ENCODE measurements around the gene C1QTNF9.

C1QTNF9 gene

GRCh38 chr13:24293746-24294145 lies 15.6 kb upstream of the C1QTNF9 start:
- no peak for DNase-seq (ENCODE audit: low read depth, low spot score)
- Histone ChIP-seq H3K36me3 (ENCODE audit: insufficient read depth, insufficient read length, low read length) (peaks cover 78% of the 10 kb centered on the region), H3K27me3 (ENCODE audit: insufficient read depth, insufficient read length) (no peaks in the 10 kb centered on the region), H3K4me1 (ENCODE audit: insufficient read depth, insufficient read length) (no peaks in the 10 kb centered on the region), H3K9me3 (ENCODE audit: insufficient read depth, low read length) (no peaks in the 10 kb centered on the region), H3K9ac (ENCODE audit: insufficient read length, low read depth) (no peak overlapping the region), H3K4me3 (ENCODE audit: insufficient read length, low read depth) (no peak overlapping the region)
- no peak for TF ChIP-seq YY1 (IDR thresholded peaks at IDR 0.05; ENCODE audit: insufficient read depth, insufficient read length)
- TF ChIP-seq ZNF274 (IDR thresholded peaks at IDR 0.05; ENCODE audit: low read depth, low read length), result no peak
- TF ChIP-seq SUZ12 (IDR thresholded peaks at IDR 0.05; ENCODE audit: extremely low read depth, insufficient read depth, insufficient read length), result no peak

GRCh38 chr13:24299488-24300114 lies 9.8 kb upstream of the C1QTNF9 start:
- no peaks in the 10 kb centered on the region for H3K27me3 ChIP-seq (ENCODE audit: insufficient read depth, insufficient read length)
- no peak overlapping the region for H3K9ac ChIP-seq (ENCODE audit: insufficient read length, low read depth)
- no peak for TF ChIP-seq SUZ12 (IDR thresholded peaks at IDR 0.05; ENCODE audit: extremely low read depth, insufficient read depth, insufficient read length)
- TF ChIP-seq YY1 (IDR thresholded peaks at IDR 0.05; ENCODE audit: insufficient read depth, insufficient read length), result no peak
- no peak for TF ChIP-seq ZNF274 (IDR thresholded peaks at IDR 0.05; ENCODE audit: low read depth, low read length)
- DNase-seq (ENCODE audit: low read depth, low spot score), result no peak
- no peaks in the 10 kb centered on the region for H3K4me1 ChIP-seq (ENCODE audit: insufficient read depth, insufficient read length)
- no peak overlapping the region for H3K4me3 ChIP-seq (ENCODE audit: insufficient read length, low read depth)
- peaks cover 77% of the 10 kb centered on the region for H3K36me3 ChIP-seq (ENCODE audit: insufficient read depth, insufficient read length, low read length)
- no peaks in the 10 kb centered on the region for H3K9me3 ChIP-seq (ENCODE audit: insufficient read depth, low read length)

- no peak for DNase-seq (ENCODE audit: low read depth, low spot score)
- no peaks in the 10 kb centered on the region for H3K27me3 ChIP-seq (ENCODE audit: insufficient read depth, insufficient read length)
- no peaks in the 10 kb centered on the region for H3K9me3 ChIP-seq (ENCODE audit: insufficient read depth, low read length)
- peaks cover 66% of the 10 kb centered on the region for H3K36me3 ChIP-seq (ENCODE audit: insufficient read depth, insufficient read length, low read length)
- no peak overlapping the region for H3K9ac ChIP-seq (ENCODE audit: insufficient read length, low read depth)
- no peaks in the 10 kb centered on the region for H3K4me1 ChIP-seq (ENCODE audit: insufficient read depth, insufficient read length)
- TF ChIP-seq ZNF274 (IDR thresholded peaks at IDR 0.05; ENCODE audit: low read depth, low read length) (no peak), YY1 (IDR thresholded peaks at IDR 0.05; ENCODE audit: insufficient read depth, insufficient read length) (no peak), SUZ12 (IDR thresholded peaks at IDR 0.05; ENCODE audit: extremely low read depth, insufficient read depth, insufficient read length) (no peak)
- H3K4me3 ChIP-seq (ENCODE audit: insufficient read length, low read depth), result no peak overlapping the region
Observed at GRCh38 chr13:24301434-24301833, 7.9 kb upstream of the C1QTNF9 start.

- Histone ChIP-seq H3K36me3 (ENCODE audit: insufficient read depth, insufficient read length, low read length) (peaks cover 64% of the 10 kb centered on the region), H3K4me3 (ENCODE audit: insufficient read length, low read depth) (no peak overlapping the region), H3K9me3 (ENCODE audit: insufficient read depth, low read length) (no peaks in the 10 kb centered on the region), H3K27me3 (ENCODE audit: insufficient read depth, insufficient read length) (no peaks in the 10 kb centered on the region), H3K9ac (ENCODE audit: insufficient read length, low read depth) (no peak overlapping the region), H3K4me1 (ENCODE audit: insufficient read depth, insufficient read length) (no peaks in the 10 kb centered on the region)
- TF ChIP-seq ZNF274 (IDR thresholded peaks at IDR 0.05; ENCODE audit: low read depth, low read length), result no peak
- no peak for TF ChIP-seq YY1 (IDR thresholded peaks at IDR 0.05; ENCODE audit: insufficient read depth, insufficient read length)
- TF ChIP-seq SUZ12 (IDR thresholded peaks at IDR 0.05; ENCODE audit: extremely low read depth, insufficient read depth, insufficient read length), result no peak
- no peak for DNase-seq (ENCODE audit: low read depth, low spot score)
Observed at GRCh38 chr13:24301911-24302310, 7.5 kb upstream of the C1QTNF9 start.

GRCh38 chr13:24304620-24305019 lies 4.8 kb upstream of the C1QTNF9 start:
- no peak for TF ChIP-seq ZNF274 (IDR thresholded peaks at IDR 0.05; ENCODE audit: low read depth, low read length)
- TF ChIP-seq YY1 (IDR thresholded peaks at IDR 0.05; ENCODE audit: insufficient read depth, insufficient read length), result no peak
- TF ChIP-seq SUZ12 (IDR thresholded peaks at IDR 0.05; ENCODE audit: extremely low read depth, insufficient read depth, insufficient read length), result no peak
- H3K4me1 ChIP-seq (ENCODE audit: insufficient read depth, insufficient read length), result no peaks in the 10 kb centered on the region
- peaks cover 37% of the 10 kb centered on the region for H3K36me3 ChIP-seq (ENCODE audit: insufficient read depth, insufficient read length, low read length)
- H3K9me3 ChIP-seq (ENCODE audit: insufficient read depth, low read length), result no peaks in the 10 kb centered on the region
- H3K4me3 ChIP-seq (ENCODE audit: insufficient read length, low read depth), result no peak overlapping the region
- H3K9ac ChIP-seq (ENCODE audit: insufficient read length, low read depth), result no peak overlapping the region
- H3K27me3 ChIP-seq (ENCODE audit: insufficient read depth, insufficient read length), result no peaks in the 10 kb centered on the region
- no peak for DNase-seq (ENCODE audit: low read depth, low spot score)

- H3K9me3 ChIP-seq (ENCODE audit: insufficient read depth, low read length), result no peaks in the 10 kb centered on the region
- H3K27me3 ChIP-seq (ENCODE audit: insufficient read depth, insufficient read length), result no peaks in the 10 kb centered on the region
- TF ChIP-seq ZNF274 (IDR thresholded peaks at IDR 0.05; ENCODE audit: low read depth, low read length) (no peak), SUZ12 (IDR thresholded peaks at IDR 0.05; ENCODE audit: extremely low read depth, insufficient read depth, insufficient read length) (no peak), YY1 (IDR thresholded peaks at IDR 0.05; ENCODE audit: insufficient read depth, insufficient read length) (no peak)
- no peak overlapping the region for H3K4me3 ChIP-seq (ENCODE audit: insufficient read length, low read depth)
- H3K9ac ChIP-seq (ENCODE audit: insufficient read length, low read depth), result no peak overlapping the region
- DNase-seq (ENCODE audit: low read depth, low spot score), result no peak
- peaks cover 27% of the 10 kb centered on the region for H3K36me3 ChIP-seq (ENCODE audit: insufficient read depth, insufficient read length, low read length)
- no peaks in the 10 kb centered on the region for H3K4me1 ChIP-seq (ENCODE audit: insufficient read depth, insufficient read length)
Observed at GRCh38 chr13:24306632-24307031, 2.7 kb upstream of the C1QTNF9 start.

- no peaks in the 10 kb centered on the region for H3K9me3 ChIP-seq (ENCODE audit: insufficient read depth, low read length)
- H3K4me1 ChIP-seq (ENCODE audit: insufficient read depth, insufficient read length), result no peaks in the 10 kb centered on the region
- H3K36me3 ChIP-seq (ENCODE audit: insufficient read depth, insufficient read length, low read length), result peaks cover 26% of the 10 kb centered on the region
- H3K27me3 ChIP-seq (ENCODE audit: insufficient read depth, insufficient read length), result no peaks in the 10 kb centered on the region
- H3K4me3 ChIP-seq (ENCODE audit: insufficient read length, low read depth), result no peak overlapping the region
- no peak overlapping the region for H3K9ac ChIP-seq (ENCODE audit: insufficient read length, low read depth)
- DNase-seq (ENCODE audit: low read depth, low spot score), result no peak
- TF ChIP-seq SUZ12 (IDR thresholded peaks at IDR 0.05; ENCODE audit: extremely low read depth, insufficient read depth, insufficient read length) (no peak), YY1 (IDR thresholded peaks at IDR 0.05; ENCODE audit: insufficient read depth, insufficient read length) (no peak), ZNF274 (IDR thresholded peaks at IDR 0.05; ENCODE audit: low read depth, low read length) (no peak)
Observed at GRCh38 chr13:24307211-24308067, 1.9 kb upstream of the C1QTNF9 start.
